SH-SY5Y (cell line): Measurements from ENCODE around the gene EXPH5.

Experiments used
- GATA2 ChIP-seq: IDR thresholded peaks from 2 replicates; pipeline ENCODE4 v1.6.1; 2011; ENCODE audit warnings: mild to moderate bottlenecking, low read depth, low read length
- GATA3 ChIP-seq: IDR thresholded peaks from 2 replicates; pipeline ENCODE4 v1.6.1; 2011; ENCODE audit warnings: low read depth, mild to moderate bottlenecking, low read length, moderate library complexity

GRCh38 chr11:108497317-108498045 is 96.1 kb downstream of the EXPH5 start:
- no peak for TF ChIP-seq GATA3
- no peak for TF ChIP-seq GATA2
